Measurements from ENCODE around the gene FSIP1.

The FSIP1 gene

GRCh38 chr15:39782441-39783138 is at the start of gene FSIP1:
Gene FSIP1 (minus strand): TSS chr15:39782841. CDS start chr15:39776524, 6,317 bp downstream.
- H3K4me3 ChIP-seq (ENCODE audit: low read length): peak within 1 kb of the TSS; percentile 92
- TF ChIP-seq CTCF (IDR thresholded peaks at IDR 0.05; ENCODE audit: insufficient read depth, low read depth, low read length, missing control alignments): no peak
- DNase-seq (ENCODE audit: low read depth): peak; percentile 97

DNA sequence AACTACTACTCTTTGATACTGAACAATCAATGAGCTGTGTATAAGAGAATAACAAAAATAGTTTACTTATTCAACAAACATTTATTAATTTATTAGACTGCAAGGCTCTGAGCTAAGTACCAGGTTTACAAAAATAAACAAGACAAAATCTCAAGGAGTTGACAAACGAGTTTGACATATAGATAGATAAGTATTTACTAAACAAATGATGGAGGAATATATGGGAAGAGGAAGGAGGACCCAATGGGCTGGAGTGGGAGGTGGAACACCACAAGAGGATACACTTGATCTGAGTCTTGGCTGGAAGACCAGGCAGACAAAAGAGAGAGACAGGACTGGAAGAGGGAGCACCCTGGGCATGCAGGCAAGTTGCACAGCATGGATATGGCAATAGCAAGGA is 47.5 kb upstream of the FSIP1 start:
- no peak for TF ChIP-seq CTCF (IDR thresholded peaks at IDR 0.05; ENCODE audit: insufficient read depth, low read depth, low read length, missing control alignments)
- no peak for DNase-seq (ENCODE audit: low read depth)

DNA sequence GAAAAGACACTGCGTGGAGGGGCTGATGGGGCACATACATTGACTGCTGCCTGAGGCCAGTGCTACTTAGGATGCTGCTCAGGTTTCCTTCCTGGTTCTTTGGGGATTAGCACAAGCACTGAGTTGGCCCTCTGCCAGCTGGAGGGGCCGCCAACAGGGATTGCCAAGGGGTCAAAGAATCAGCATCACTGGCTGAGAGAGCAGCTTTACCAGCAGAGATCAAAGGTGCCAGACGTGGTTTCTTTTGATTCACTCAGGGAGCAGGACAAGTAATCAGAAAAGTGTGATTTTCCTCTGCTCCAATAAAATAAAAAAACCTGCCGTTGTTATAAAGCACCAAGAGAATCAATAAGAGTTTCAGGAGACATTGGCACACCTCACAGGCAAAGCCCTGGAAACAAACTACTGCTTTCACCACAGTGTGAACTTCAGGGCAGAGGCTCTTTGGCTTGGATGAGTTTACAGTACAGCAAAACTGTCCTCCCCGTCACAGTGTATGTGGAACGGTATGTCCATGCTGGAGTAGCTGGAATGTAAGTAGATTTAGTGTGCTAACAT is 45.8 kb upstream of the FSIP1 start:
- no peak overlapping the region for H3K4me3 ChIP-seq (ENCODE audit: low read length)
- TF ChIP-seq CTCF (IDR thresholded peaks at IDR 0.05; ENCODE audit: insufficient read depth, low read depth, low read length, missing control alignments): no peak
- DNase-seq (ENCODE audit: low read depth): peak; percentile 37

More for the DNA sequence above, 47.5 kb upstream of the FSIP1 start:
- no peak overlapping the region for H3K4me3 ChIP-seq (ENCODE audit: low read length)

DNA sequence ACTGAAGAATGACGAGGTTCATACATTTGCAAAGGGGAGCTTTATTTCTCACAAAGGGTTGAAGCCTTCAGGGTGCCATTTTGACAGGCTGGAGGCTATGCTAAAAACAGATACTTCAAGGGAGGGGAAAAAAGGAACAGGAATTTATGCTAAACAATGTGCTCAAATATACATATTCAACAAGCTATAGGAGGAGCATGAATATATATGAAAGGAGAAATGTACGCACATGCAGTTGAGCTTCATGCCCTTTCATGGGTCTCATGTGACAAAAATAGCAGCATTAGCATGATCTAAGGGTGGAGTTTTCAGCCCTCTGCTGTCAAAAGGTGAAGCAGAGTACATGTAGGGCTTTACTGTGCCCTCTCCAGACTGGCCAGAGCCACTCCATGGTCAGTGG is 44.3 kb upstream of the FSIP1 start:
- no peak for DNase-seq (ENCODE audit: low read depth)
- TF ChIP-seq CTCF (IDR thresholded peaks at IDR 0.05; ENCODE audit: insufficient read depth, low read depth, low read length, missing control alignments): no peak
- H3K4me3 ChIP-seq (ENCODE audit: low read length): no peak overlapping the region

- TF ChIP-seq CTCF (IDR thresholded peaks at IDR 0.05; ENCODE audit: insufficient read depth, low read depth, low read length, missing control alignments): no peak
- no peak overlapping the region for H3K4me3 ChIP-seq (ENCODE audit: low read length)
- DNase-seq (ENCODE audit: low read depth): no peak
These were observed 41.0 kb upstream of the FSIP1 start for GRCh38 chr15:39823634-39824033.

DNA sequence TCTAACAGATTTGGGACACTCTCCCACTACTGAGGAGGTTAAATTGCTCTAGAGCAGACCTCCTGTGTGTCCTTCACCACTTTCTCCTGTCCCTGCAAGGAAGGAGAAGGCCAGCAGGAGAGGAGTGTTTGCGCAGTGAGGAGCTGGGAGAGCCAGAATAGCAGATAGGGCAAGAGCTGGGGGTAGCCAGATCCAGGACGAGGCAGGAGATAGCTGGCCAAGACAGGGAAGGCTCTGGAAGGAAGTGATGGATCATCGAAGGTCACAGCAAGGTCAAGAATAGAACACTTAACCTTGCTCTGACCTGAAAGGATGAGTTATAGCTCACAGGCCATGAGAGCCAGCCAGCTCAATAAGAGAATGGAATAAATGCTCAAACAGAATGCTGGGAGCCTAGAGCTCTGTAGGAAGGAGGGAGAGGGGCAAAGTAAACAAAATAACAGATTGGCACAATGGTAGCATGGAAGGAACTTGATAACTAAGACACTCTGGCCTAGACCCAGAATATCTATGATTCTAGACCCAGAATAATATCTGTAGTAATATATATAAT is 37.5 kb upstream of the FSIP1 start:
- no peak for DNase-seq (ENCODE audit: low read depth)
- H3K4me3 ChIP-seq (ENCODE audit: low read length): no peak overlapping the region
- TF ChIP-seq CTCF (IDR thresholded peaks at IDR 0.05; ENCODE audit: insufficient read depth, low read depth, low read length, missing control alignments): no peak

Measured in epithelial cell of esophagus (primary cell).